ENCODE data around the gene UROC1.

Gene UROC1

DNA sequence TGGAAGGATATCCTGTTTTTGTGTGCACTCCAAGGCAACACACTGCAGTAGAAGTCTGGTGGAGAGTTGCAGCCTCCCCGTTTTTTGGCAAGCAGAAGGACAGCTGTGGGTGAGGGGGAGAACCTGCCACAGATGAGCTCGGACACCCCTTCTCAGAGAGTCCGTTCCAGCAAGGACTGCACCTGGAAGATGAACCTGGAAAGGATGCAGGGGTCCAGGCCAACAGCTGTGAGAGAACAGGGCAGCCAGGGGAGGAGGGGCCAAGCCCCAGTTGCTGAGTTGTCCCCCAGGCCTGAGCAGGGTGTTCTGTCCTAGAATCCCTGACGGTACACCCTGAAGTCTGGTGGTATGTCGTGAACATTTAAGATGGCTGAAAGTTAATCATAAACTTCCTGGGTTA, 72.1 kb downstream of the UROC1 start:
- Histone ChIP-seq H3K27ac (ENCODE audit: low read depth in 2 of 2, low read length in 2 of 2) (no peak overlapping the region), H3K36me3 (ENCODE audit: control insufficient read depth in 2 of 2, insufficient read depth in 2 of 2, low read length in 2 of 2) (peaks cover 29 to 30% of the 10 kb centered on the region in 2 donors)

DNA sequence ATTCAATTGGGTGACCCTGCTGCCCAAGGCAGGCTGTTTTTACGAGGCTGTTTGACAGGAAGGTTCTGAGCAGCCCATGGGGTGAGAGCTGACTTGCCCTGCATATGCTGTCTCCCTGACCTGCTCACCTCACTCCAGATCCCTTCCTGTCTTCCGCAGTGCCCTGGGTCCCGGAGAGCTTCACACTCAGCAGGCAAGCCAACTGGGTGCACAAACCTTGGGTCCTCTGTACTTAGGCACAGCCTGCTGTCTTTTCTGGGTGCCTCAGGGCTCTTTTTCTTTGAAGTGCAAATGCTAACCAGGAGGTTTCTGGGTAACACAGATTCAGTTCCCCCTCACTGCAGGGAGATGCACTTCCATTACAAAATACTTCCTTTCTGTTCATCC, 74.7 kb downstream of the UROC1 start:
- Histone ChIP-seq H3K27me3 (ENCODE audit: control insufficient read depth in 2 of 2, insufficient read depth in 2 of 2, low read length in 2 of 2) (no peaks in the 10 kb centered on the region), H3K4me3 (ENCODE audit: low read length in 2 of 2) (no peak overlapping the region), H3K36me3 (ENCODE audit: control insufficient read depth in 2 of 2, insufficient read depth in 2 of 2, low read length in 2 of 2) (peaks cover 23 to 25% of the 10 kb centered on the region in 2 donors), H3K4me1 (ENCODE audit: control insufficient read depth in 2 of 2, insufficient read depth in 2 of 2, low read length in 2 of 2) (no peaks in the 10 kb centered on the region), H3K9ac (ENCODE audit: low read depth in 1 of 2, low read length in 2 of 2) (no peak overlapping the region), H3K9me3 (ENCODE audit: control insufficient read depth in 2 of 2, low read length in 2 of 2) (no peaks in the 10 kb centered on the region), H3K27ac (ENCODE audit: low read depth in 2 of 2, low read length in 2 of 2) (no peak overlapping the region)

More for the DNA sequence above, 72.1 kb downstream of the UROC1 start:
- Histone ChIP-seq H3K4me3 (ENCODE audit: low read length in 2 of 2) (no peak overlapping the region), H3K27me3 (ENCODE audit: control insufficient read depth in 2 of 2, insufficient read depth in 2 of 2, low read length in 2 of 2) (no peaks in the 10 kb centered on the region), H3K4me1 (ENCODE audit: control insufficient read depth in 2 of 2, insufficient read depth in 2 of 2, low read length in 2 of 2) (no peaks in the 10 kb centered on the region), H3K9me3 (ENCODE audit: control insufficient read depth in 2 of 2, low read length in 2 of 2) (no peaks in the 10 kb centered on the region), H3K9ac (ENCODE audit: low read depth in 1 of 2, low read length in 2 of 2) (no peak overlapping the region)

DNA sequence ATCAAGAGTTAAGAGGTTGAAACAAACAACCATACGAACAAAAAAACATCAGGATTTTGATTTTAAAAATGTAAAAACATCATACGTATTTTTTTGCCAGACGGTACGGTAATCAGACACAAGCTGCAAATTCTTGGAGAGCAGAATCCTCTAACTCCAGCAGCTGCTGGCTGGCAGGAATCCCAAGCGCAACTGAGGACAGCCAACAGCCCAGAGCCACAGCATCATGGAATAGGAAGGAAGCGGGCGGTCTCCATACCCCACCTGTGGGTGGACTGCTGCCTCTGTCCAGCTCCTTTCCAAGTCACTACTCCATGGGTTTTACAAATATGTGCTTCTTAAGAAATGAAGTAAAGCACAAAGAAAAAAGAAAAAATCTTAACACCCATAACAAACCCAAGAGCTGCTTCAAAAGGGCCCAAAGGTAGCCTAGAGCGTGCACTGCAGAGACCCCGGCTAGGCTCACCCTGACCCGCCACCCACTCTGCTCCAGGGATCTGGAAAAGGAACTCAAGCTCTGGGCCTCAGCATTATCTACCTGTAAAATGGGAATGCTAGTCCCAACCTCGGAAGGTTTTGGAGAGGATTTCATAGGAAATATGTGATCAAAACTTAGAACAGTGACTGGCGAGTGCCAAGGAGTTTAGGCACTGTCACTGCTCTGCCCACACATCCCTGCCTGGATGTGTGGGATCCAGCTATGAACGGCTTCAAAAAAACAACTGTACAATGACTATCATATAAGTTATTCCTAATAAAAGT, 75.3 kb downstream of the UROC1 start:
- Histone ChIP-seq H3K36me3 (ENCODE audit: control insufficient read depth in 2 of 2, insufficient read depth in 2 of 2, low read length in 2 of 2) (peaks cover 24 to 25% of the 10 kb centered on the region in 2 donors), H3K4me3 (ENCODE audit: low read length in 2 of 2) (no peak overlapping the region), H3K27ac (ENCODE audit: low read depth in 2 of 2, low read length in 2 of 2) (no peak overlapping the region), H3K27me3 (ENCODE audit: control insufficient read depth in 2 of 2, insufficient read depth in 2 of 2, low read length in 2 of 2) (no peaks in the 10 kb centered on the region), H3K9ac (ENCODE audit: low read depth in 1 of 2, low read length in 2 of 2) (no peak overlapping the region), H3K4me1 (ENCODE audit: control insufficient read depth in 2 of 2, insufficient read depth in 2 of 2, low read length in 2 of 2) (no peaks in the 10 kb centered on the region), H3K9me3 (ENCODE audit: control insufficient read depth in 2 of 2, low read length in 2 of 2) (no peaks in the 10 kb centered on the region)

DNA sequence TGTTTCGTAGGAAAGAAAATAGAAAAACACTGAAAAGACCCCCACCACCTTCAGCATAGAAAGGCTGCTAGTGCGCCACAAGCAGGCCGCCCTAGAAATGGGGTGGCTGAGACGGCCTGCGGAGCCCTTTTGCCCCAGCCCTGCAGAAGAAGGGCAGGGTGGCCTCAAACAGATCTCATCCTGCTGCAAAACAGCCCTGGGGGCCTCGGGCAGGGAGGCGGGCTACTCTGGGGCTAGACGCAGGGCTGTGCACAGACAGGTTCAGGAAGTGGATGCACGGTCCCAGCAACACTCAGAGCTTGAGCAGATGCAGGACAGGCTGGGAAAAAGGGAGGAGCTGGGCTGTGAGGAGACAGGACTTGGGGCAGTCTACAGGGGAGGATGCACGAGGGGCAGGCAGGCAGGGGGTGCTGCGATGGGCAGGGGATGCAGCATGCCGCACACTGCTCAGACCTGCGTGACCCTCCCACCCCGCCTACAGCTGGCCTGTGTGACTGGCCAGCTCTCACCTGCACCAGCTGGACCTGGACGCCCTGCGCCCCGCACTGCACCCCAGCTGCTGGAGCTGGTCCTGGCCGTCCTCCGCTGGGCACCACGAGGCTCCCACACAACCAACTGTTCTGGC, 76.2 kb downstream of the UROC1 start:
- Histone ChIP-seq H3K9ac (ENCODE audit: low read depth in 1 of 2, low read length in 2 of 2) (no peak overlapping the region), H3K9me3 (ENCODE audit: control insufficient read depth in 2 of 2, low read length in 2 of 2) (no peaks in the 10 kb centered on the region), H3K27ac (ENCODE audit: low read depth in 2 of 2, low read length in 2 of 2) (no peak overlapping the region), H3K4me3 (ENCODE audit: low read length in 2 of 2) (no peak overlapping the region), H3K36me3 (ENCODE audit: control insufficient read depth in 2 of 2, insufficient read depth in 2 of 2, low read length in 2 of 2) (peaks cover 24 to 33% of the 10 kb centered on the region in 2 donors), H3K4me1 (ENCODE audit: control insufficient read depth in 2 of 2, insufficient read depth in 2 of 2, low read length in 2 of 2) (no peaks in the 10 kb centered on the region), H3K27me3 (ENCODE audit: control insufficient read depth in 2 of 2, insufficient read depth in 2 of 2, low read length in 2 of 2) (no peaks in the 10 kb centered on the region)

DNA sequence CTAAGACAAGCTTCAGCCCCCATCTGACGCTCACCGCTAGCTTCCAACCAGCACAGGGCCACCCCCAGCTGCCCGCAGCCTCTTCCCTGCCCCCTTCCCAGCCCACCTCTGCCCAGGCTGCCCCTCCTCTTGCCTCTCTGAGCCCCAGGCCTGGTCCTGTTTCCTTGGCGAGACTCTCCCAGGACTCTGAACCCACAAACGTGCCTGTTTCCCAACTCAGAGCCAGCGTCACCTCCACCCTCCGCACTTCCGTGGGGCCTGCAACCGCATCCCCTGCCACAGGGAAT, 76.9 kb downstream of the UROC1 start:
- H3K9me3 ChIP-seq (ENCODE audit: control insufficient read depth in 2 of 2, low read length in 2 of 2) = no peaks in the 10 kb centered on the region
- no peaks in the 10 kb centered on the region for H3K27me3 ChIP-seq (ENCODE audit: control insufficient read depth in 2 of 2, insufficient read depth in 2 of 2, low read length in 2 of 2)
- H3K4me1 ChIP-seq (ENCODE audit: control insufficient read depth in 2 of 2, insufficient read depth in 2 of 2, low read length in 2 of 2) = no peaks in the 10 kb centered on the region
- peaks cover 20 to 38% of the 10 kb centered on the region in 2 donors for H3K36me3 ChIP-seq (ENCODE audit: control insufficient read depth in 2 of 2, insufficient read depth in 2 of 2, low read length in 2 of 2)
- H3K27ac ChIP-seq (ENCODE audit: low read depth in 2 of 2, low read length in 2 of 2) = no peak overlapping the region
- no peak overlapping the region for H3K4me3 ChIP-seq (ENCODE audit: low read length in 2 of 2)
- H3K9ac ChIP-seq (ENCODE audit: low read depth in 1 of 2, low read length in 2 of 2) = no peak overlapping the region

DNA sequence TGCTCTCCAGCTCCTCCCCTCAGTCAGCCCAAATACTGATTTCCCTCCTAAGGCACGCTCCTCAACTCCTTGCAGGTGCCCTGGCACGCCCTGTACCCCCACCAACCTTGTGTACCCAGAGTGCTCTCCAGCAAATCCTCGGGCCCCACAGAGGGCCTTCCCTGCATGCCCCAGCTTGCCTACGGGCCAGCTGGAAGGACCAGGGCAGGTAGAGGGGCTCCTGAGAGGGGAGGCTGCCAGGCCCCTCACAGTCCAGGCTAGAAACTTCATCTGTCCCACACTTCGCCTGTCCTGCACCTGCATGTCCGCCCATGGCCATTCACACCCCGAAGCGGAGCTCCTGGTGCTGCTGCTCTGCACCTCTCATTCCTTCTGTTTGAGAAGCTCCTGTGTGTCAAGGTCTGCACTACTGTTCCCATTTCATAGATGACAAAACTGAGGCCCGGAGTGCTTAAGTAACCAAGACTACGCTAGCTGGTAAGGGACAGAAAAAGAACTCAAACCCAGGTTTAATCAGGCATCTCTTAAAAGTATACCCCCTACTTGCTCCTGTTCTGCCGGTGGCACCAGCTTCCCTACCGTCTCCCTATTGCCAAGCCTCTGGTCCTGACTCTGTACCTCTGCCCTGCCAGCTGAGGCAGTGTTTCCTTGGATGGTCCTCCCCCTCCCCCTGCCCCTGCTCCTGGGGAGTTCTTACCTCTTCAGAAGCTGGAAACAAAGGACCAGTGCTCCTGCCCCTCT, 77.4 kb downstream of the UROC1 start:
- Histone ChIP-seq H3K4me3 (ENCODE audit: low read length in 2 of 2) (no peak overlapping the region), H3K27ac (ENCODE audit: low read depth in 2 of 2, low read length in 2 of 2) (no peak overlapping the region), H3K9ac (ENCODE audit: low read depth in 1 of 2, low read length in 2 of 2) (no peak overlapping the region), H3K36me3 (ENCODE audit: control insufficient read depth in 2 of 2, insufficient read depth in 2 of 2, low read length in 2 of 2) (peaks cover 20 to 40% of the 10 kb centered on the region in 2 donors), H3K4me1 (ENCODE audit: control insufficient read depth in 2 of 2, insufficient read depth in 2 of 2, low read length in 2 of 2) (no peaks in the 10 kb centered on the region), H3K27me3 (ENCODE audit: control insufficient read depth in 2 of 2, insufficient read depth in 2 of 2, low read length in 2 of 2) (no peaks in the 10 kb centered on the region), H3K9me3 (ENCODE audit: control insufficient read depth in 2 of 2, low read length in 2 of 2) (no peaks in the 10 kb centered on the region)

DNA sequence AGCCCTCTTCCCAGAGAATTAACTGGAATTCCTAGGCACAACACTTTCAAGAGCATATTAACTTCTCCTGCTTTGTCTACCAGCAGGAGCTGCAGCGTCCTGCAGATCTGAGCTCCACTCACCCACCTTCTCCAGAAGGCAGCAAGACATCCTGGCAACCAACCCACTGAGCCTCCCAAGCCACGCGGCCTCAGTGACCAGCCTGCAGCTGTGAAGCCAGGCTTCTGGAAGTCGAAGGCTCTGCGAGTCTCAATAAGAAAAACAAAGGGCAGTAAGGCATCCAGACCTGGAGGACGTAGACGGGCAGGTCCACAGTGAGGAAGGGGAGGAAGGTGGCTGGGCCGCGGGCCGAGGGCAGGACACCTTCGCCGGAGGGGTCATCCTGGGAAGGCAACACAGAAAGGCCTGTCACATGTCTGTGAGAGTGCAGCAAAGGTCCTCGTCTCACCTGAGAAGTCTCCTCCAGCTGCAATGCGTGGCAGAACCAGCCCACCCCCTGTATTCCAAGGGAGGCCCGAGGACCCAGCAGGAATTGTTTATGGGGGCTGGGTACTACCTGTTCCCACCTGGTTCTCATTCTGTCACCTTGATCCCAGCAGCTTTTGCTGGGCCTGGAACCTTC, 78.1 kb downstream of the UROC1 start:
- Histone ChIP-seq H3K27ac (ENCODE audit: low read depth in 2 of 2, low read length in 2 of 2) (no peak overlapping the region), H3K4me3 (ENCODE audit: low read length in 2 of 2) (no peak overlapping the region), H3K9me3 (ENCODE audit: control insufficient read depth in 2 of 2, low read length in 2 of 2) (no peaks in the 10 kb centered on the region), H3K9ac (ENCODE audit: low read depth in 1 of 2, low read length in 2 of 2) (no peak overlapping the region), H3K36me3 (ENCODE audit: control insufficient read depth in 2 of 2, insufficient read depth in 2 of 2, low read length in 2 of 2) (peaks cover 20 to 43% of the 10 kb centered on the region in 2 donors), H3K4me1 (ENCODE audit: control insufficient read depth in 2 of 2, insufficient read depth in 2 of 2, low read length in 2 of 2) (no peaks in the 10 kb centered on the region), H3K27me3 (ENCODE audit: control insufficient read depth in 2 of 2, insufficient read depth in 2 of 2, low read length in 2 of 2) (no peaks in the 10 kb centered on the region)

DNA sequence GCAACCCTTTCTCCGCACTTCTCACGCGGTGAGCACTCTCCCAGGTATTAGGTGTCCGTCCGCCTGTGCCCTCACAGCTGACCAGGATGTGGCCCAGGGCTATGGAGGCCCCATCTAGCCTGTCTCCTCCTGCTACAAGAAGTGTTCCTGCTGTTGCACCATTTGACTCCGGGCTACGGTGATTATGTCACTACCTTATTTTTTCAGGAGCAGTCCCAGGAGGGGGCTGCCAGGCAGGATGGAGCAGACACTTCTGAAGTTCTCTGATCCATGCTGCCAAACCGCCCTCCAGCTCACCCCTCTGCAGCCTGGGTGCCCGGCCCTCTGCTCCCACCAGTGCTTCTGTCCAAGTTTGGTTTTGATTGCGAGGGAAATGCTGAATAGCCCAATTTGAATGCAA, 78.8 kb downstream of the UROC1 start:
- Histone ChIP-seq H3K27me3 (ENCODE audit: control insufficient read depth in 2 of 2, insufficient read depth in 2 of 2, low read length in 2 of 2) (no peaks in the 10 kb centered on the region), H3K4me1 (ENCODE audit: control insufficient read depth in 2 of 2, insufficient read depth in 2 of 2, low read length in 2 of 2) (no peaks in the 10 kb centered on the region), H3K9ac (ENCODE audit: low read depth in 1 of 2, low read length in 2 of 2) (no peak overlapping the region), H3K36me3 (ENCODE audit: control insufficient read depth in 2 of 2, insufficient read depth in 2 of 2, low read length in 2 of 2) (peaks cover 20 to 43% of the 10 kb centered on the region in 2 donors), H3K4me3 (ENCODE audit: low read length in 2 of 2) (no peak overlapping the region), H3K9me3 (ENCODE audit: control insufficient read depth in 2 of 2, low read length in 2 of 2) (no peaks in the 10 kb centered on the region), H3K27ac (ENCODE audit: low read depth in 2 of 2, low read length in 2 of 2) (no peak overlapping the region)

DNA sequence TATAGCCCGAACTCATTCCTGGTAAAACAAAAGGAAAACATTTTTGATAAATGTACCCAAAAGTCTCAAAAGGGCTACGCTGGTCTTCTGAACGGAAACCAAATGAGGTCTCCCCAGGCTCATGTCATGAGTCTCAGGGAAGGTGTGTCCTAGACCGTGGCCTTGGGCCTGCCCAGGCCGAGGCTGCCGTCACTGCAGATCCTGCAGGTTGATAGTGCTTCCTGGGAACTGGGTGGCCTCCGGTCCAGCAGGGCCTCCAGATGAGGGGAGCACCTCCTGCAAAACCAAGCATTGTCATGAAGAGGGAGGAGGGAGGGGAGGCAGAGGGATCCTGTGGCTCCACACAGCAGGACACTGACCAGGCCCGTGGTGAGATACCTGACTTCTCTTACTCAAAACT, 79.4 kb downstream of the UROC1 start:
- H3K9ac ChIP-seq (ENCODE audit: low read depth in 1 of 2, low read length in 2 of 2) = no peak overlapping the region
- H3K4me1 ChIP-seq (ENCODE audit: control insufficient read depth in 2 of 2, insufficient read depth in 2 of 2, low read length in 2 of 2) = no peaks in the 10 kb centered on the region
- H3K27me3 ChIP-seq (ENCODE audit: control insufficient read depth in 2 of 2, insufficient read depth in 2 of 2, low read length in 2 of 2) = no peaks in the 10 kb centered on the region
- peaks cover 20 to 43% of the 10 kb centered on the region in 2 donors for H3K36me3 ChIP-seq (ENCODE audit: control insufficient read depth in 2 of 2, insufficient read depth in 2 of 2, low read length in 2 of 2)
- H3K27ac ChIP-seq (ENCODE audit: low read depth in 2 of 2, low read length in 2 of 2) = no peak overlapping the region
- no peak overlapping the region for H3K4me3 ChIP-seq (ENCODE audit: low read length in 2 of 2)
- H3K9me3 ChIP-seq (ENCODE audit: control insufficient read depth in 2 of 2, low read length in 2 of 2) = no peaks in the 10 kb centered on the region

Measured in mucosa of rectum (tissue), 2 donors.